HG03097 (cell line): Measurements from ENCODE around the gene CPTP.

Experiments used
- ATAC-seq: cut with Tn5 transposase; IDR thresholded peaks from one replicate; pipeline ENCODE4 v1.9.1; 2021; ENCODE audit not compliant: unreplicated experiment, low FRiP score

Gene CPTP

DNA sequence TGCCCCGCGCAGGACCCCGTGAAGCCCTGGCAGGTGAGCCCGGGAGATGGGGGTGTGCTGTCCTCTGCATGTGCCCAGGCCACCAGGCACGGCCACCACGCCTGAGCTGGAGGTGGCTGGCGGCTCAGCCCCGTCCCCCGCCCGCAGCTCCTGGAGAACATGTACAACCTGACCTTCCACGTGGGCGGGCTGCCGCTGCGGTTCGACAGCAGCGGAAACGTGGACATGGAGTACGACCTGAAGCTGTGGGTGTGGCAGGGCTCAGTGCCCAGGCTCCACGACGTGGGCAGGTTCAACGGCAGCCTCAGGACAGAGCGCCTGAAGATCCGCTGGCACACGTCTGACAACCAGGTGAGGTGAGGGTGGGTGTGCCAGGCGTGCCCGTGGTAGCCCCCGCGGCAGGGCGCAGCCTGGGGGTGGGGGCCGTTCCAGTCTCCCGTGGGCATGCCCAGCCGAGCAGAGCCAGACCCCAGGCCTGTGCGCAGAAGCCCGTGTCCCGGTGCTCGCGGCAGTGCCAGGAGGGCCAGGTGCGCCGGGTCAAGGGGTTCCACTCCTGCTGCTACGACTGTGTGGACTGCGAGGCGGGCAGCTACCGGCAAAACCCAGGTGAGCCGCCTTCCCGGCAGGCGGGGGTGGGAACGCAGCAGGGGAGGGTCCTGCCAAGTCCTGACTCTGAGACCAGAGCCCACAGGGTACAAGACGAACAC is 8.3 kb downstream of the CPTP start:
- no peak for ATAC-seq

DNA sequence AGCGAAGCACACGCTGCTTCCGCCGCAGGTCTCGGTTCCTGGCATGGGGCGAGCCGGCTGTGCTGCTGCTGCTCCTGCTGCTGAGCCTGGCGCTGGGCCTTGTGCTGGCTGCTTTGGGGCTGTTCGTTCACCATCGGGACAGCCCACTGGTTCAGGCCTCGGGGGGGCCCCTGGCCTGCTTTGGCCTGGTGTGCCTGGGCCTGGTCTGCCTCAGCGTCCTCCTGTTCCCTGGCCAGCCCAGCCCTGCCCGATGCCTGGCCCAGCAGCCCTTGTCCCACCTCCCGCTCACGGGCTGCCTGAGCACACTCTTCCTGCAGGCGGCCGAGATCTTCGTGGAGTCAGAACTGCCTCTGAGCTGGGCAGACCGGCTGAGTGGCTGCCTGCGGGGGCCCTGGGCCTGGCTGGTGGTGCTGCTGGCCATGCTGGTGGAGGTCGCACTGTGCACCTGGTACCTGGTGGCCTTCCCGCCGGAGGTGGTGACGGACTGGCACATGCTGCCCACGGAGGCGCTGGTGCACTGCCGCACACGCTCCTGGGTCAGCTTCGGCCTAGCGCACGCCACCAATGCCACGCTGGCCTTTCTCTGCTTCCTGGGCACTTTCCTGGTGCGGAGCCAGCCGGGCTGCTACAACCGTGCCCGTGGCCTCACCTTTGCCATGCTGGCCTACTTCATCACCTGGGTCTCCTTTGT is 9.1 kb downstream of the CPTP start:
- ATAC-seq = no peak

DNA sequence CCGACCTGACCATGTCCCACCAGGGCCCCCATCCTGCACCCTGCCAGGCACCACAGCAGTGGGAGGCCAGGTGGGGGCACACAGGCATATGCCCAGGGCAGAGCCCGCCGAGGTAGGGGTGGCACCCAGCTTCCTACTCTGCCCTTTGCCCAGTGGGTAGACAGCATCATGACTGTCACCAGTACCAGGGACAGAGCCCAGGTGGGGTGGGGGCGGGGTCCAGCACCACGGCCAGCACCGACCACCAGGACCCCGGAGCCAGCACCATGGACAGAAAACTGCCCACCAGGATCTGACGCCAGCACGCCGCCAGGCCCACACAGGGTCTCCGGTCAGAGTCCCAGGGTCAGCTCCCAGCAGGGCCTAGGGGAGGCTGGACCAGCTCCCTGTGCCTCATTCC is 10.2 kb downstream of the CPTP start:
- no peak for ATAC-seq

DNA sequence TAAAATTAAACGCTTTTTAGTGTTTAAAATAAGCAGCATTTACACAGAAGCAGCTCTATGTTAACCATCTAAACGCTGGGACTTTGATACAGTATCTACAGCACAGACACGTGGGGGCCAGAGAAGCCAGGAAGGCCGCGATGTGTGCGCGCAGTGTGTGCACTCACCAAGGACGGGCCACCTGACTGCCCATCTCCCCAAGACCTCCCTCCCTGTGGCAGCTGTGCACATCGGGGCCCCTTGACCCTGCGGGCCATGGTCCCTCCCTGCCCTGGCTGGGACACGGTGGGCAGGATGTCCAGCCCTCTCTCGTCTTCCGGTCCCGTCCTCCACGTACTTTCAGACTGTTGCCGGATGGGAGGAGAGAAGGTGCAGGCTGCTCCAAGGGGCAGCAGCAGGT is 10.7 kb downstream of the CPTP start:
- ATAC-seq = no peak

DNA sequence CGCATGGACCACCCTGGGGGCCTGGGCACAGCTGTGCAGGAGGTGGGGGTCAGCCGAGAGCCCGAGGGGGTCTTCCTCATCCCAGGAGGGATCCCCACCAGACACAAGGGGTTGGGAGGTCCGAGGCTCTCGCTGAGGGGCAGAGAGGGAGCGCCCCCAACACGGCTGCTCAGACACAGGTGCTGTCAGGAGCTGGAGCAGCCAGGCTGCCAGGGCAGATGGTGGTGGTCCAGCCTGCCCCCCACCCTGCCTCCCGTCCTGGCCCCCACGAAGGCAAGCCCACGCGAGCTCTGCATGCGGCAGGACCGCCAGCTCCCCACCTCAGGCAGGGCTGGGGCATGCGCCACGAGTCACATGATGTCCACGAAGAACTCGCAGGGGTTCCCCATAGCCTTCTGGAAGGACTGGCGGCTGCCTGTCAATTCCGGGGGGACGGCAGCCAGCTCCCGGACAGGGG is 11.2 kb downstream of the CPTP start:
- ATAC-seq = no peak

DNA sequence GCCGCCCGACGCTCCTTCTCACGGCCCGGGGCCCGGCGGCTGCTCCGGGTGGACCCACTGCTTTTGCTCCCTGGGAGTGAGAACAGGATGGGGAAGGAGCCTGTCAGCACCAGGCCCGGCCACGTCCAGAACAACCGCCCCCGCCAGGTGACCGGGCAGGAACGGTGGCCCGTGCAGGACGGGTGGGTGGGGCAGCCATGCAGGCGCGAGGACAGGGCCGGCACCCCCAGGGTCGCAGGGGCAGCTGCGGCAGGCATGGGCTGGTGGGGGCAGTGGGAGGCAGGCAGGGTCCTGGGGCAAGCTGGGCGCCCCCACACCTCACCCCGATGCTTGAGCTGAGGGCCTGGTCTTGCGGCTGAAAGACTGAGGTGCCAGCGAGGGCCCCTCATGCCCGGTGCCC is 11.8 kb downstream of the CPTP start:
- ATAC-seq = no peak

DNA sequence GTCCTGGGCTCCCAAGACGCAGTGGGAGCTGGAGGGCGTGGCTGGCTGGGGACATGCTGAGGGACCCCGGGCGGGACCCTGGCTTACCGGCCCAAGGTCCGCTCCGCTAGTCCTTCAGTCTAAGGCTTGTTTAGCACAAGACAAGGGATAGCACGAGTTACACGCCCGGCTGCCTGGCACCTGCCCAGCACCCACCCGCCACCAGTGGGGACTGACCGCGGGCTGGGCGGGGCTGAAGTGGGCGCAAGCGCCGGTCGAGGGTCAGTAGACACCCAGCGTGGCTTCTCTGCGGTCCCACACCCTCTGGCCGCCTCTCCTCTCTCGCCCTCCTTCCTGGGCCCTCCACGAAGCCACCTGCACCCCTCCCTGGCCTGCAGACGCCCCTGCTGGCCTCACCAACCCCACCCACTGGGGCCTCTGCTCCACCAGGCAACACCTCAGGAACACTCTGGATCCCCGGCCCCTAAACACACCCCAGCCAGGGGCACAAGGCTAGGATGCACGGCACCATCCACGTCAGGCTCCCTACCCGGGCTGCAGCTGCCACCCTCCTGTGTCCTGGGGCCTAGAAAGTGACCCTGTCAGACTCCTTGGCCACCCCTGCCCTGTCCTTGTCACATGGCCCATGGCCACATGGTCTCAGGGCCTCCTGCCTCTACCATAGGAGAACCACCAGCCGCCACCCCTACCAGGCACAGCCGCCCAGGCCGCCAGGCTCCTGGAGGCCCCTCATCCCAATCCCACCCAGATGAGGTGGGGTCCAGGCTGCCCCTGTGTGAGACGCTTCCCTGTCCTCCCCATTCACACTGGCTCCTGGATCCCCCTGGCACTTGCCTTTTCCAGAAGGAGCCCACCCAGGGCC is 12.6 kb downstream of the CPTP start:
- ATAC-seq = no peak

DNA sequence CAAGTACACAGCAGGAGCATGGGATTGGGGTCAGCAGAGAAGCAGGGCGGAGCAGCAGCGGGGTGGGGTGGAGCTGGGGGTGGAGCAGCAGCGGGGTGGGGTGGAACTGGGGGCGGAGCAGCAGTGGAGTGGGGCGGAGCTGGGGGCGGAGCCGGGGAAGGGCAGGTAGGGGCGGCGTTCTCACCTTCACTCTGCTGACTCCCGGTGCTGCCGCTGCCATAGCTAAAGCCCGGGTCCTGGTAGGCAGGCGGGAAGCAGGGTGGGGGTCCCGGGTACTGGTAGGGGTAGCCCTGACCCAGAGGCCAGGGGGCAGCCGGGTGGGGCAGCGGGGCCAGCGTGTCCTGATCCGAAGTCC is 13.2 kb downstream of the CPTP start:
- ATAC-seq = no peak

DNA sequence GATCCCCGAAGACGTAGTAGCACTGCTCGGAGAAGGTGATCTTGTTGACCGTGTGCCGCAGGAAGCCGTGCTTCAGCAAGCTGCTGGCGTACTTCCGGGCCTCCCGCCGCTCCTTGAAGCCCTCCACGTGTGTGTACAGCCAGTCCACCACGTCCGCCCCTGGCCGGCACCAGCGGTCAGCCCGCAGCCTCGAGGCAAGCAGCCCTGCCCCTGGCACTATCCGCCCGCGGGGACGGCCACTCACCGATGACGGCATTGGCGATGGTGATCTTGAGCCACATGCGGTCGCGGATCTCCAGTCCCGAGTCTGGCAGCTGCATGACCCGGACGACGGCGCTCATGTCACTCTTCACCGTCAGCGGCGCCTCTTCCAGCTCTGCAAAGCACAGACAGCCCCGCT is 13.7 kb downstream of the CPTP start:
- ATAC-seq = no peak

DNA sequence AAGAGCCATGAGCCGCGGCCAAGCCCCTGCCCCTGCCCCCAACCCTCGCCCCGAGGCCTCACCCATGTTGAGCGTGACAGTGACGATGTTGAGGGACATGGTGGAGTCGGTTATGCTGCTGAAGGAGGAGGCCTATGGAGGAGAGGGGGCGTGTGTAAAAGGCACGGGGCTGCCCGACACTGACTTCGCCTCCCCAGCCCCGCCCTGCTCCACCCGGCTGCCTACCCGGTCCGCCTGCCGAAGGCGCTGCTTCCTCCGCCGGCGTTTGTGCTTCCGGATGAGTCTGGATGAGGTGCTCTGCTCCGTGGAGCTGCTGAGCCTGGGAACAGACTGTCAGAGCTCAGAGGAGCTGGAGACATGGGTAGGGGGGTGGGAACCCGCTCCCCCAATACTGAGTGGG is 15.6 kb downstream of the CPTP start:
- ATAC-seq = no peak

DNA sequence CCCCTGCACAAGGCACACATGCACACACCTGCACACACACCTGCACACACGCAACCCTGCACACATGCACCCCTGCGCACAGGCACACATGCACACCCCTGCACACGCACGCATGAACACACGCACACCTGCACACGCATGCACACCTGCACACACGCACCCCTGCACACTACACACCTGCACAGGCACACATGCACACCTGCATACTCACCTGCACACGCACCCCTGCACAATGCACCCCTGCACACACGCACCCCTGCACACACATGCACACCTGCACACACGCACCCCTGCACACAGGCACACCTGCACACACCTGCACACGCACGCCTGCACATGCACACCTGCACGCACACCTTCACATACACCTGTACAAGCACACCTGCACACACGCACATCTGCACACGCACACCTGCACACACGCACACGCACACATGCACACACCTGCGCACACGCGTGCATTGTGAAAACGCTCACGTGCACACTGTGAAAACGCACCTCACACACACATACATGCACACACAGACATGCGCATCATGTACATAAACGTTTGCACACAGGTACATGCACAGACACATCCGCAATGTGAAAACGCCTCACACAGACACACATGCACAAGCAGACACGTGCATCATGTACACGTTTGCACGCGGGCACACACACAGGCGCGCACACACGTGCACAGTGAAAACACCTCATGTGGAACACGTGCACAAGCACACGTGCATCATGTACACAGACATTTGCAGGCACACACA is 16.4 kb downstream of the CPTP start:
- ATAC-seq = no peak

DNA sequence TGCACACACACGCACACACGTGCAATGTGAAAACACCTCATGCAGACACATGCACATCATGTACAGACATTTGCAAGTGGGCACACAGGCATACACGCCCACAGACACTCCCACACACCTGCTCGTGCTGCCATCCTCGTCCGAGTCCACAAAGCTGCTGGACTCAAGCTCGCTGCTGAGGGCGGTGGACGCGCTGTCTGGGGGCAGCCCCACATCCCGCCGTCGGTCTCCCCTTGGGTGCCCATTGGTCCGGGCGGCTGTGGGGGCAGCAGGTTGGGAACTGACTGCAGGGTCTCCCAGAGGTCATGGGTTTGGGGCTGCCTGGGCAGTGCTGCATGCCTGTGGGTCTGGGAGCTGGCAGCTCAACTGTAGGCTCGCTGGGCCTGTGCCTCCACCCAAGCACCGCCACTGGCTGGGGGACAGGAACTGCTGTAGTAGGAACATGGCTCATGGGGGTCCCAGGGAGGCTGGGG is 17.0 kb downstream of the CPTP start:
- no peak for ATAC-seq

DNA sequence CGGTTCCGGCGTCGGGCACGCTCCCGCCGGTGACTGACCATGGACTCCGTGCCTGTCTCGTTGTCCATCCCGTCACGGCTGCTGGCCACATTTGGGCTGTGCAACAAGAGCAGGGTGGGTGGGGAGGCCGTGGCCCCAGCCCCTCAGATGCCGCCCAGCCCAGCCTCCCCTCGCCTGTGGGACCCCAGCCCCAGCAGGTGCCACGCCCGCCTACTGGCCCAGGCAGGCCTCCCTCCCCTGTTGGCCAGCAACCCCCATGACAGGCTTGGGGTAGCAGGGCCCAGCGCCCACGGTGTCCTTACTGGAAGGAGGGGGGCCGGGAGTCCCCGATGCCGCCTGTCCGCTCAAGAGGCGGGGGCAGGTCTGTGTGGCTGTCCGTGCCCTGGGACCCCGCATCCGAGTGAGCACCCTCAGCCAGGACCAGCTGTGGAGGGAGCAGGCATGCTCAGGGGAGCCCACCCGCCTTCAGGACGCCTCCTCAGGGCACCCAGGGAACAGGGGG is 17.5 kb downstream of the CPTP start:
- ATAC-seq = no peak

DNA sequence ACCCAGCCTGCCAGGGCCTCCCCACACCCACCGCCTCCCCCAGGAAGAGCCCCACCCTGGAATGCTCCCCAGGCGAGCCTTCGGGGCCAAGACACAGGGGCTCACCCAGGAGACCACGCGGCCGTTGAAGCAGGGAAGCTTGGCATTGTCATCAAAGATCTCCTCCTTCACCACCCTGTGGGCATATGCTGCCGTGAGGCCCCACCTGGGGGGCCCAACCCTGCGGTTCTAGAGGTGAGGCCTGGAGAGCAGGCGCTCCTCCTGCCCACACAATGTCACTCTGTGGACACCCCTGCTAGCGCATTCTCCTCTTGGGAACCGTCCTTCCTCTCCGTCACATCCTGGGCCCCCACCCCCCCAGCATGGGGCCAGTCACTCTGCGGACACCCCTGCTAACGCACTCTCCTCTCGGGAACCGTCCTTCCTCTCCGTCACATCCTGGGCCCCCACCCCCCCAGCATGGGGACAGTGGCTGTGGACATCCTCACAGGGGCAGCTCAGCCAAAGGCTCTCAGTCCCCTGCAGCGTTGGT is 18.0 kb downstream of the CPTP start:
- no peak for ATAC-seq

DNA sequence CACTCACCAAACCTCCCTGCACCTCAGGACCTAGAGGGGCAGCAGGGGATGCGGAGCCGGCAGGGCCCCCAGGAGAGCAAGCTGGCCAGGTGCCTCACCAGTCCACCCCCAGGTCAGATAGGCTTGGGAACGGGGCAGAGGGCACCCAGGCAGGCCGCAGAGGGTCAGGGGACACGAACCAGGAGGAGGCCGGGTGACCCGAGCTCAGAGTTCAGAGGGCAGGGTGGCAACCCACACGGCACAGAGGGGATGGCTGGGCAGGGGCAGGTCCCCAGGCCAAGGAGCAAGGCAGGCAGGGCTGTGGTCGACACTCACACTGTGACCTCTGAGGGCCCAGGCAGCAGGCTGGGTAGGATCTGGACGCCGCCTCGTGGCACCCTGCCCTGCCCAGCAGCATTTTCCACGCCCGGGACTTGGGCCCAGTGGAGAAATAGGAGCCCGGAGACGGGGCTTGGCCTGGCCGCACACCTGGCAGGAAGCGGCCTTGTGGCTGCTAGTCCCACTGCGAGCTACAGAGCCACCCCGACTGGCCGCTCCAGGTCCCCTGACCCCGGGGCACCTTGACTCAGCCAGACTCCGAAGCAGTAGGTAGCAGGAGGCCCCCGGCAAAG is 19.3 kb downstream of the CPTP start:
- ATAC-seq = no peak

DNA sequence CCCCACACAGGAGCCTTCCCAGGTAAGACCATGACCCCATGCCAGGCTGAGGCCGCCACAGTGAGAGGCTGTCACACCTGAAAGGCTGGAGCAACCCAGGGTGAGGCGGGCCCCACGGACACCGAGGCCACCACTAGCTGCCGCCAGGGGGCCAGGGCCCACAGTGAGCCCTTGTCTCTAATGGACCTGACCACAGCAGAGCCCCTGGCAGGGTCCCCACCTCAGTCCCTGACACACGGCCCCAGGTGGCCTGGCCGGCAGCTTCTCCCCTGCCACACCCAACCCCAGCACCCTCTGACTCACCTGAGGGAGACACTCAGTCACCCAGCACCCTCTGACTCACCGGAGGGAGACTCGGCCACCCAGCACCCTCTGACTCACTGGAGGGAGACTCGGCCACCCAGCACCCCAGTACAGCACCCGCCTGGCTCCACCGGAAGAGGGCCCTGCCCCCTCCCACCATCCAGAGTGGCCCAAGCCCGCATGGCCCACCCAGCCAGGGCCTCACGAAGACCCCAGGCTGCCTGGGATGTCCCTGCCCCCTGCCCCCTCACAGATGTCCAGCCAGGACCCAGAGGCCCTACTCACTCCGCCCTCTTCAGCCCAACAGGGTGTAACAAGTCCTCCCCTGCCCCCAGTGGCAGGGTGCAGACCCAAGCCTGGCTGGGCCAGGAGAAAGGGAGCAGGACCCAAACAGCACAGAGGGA is 20.2 kb downstream of the CPTP start:
- no peak for ATAC-seq

DNA sequence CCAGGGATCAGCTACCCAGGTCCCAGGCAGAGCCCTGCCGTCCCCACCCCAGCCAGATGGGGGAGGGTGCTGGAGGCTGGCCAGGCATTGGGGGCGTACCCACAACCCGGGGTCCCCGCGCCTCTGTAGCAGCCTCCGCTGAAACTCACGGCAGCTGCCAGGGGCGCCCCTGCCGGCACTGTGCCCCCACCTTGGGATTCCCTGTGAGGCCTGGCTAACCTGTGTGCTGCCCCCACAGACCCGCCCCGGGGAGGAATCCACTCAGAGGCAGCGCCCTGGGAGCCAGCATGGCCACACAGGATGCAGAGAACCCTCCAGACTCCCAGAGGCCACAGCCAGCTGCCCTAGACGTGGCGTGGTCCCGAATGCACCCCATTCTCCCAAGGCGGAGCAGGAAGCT is 20.8 kb downstream of the CPTP start:
- no peak for ATAC-seq

DNA sequence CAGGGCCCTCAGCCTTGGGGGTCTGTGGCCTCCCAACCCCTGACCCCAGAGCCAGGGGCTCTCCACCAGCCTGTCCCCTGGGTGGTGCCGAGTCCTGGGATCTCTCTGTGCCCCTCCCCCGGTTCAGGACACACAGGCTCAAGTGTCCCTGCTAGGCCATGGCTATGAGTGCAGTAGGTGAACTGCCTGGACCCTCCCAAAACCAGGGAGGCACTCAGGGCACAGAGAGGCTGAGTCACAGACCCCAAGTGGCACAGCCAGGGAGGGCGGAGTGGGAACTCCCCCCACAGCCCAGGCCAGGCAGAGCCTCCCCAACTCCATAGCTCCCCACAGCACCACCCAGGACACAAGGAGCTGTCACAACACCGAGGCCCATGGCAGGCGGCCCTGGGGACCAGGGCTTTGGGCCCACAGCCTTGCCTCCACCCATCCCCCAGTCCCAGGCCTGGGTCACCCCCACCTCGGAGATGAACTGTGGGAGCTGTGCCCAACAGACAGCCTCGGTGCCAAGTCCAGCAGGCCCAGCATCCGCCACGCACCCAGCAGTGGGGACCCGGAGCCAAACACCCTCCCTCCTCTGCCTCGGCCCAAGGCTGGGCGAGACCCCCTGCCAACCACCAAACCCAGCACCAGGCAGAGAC is 21.4 kb downstream of the CPTP start:
- ATAC-seq = no peak

DNA sequence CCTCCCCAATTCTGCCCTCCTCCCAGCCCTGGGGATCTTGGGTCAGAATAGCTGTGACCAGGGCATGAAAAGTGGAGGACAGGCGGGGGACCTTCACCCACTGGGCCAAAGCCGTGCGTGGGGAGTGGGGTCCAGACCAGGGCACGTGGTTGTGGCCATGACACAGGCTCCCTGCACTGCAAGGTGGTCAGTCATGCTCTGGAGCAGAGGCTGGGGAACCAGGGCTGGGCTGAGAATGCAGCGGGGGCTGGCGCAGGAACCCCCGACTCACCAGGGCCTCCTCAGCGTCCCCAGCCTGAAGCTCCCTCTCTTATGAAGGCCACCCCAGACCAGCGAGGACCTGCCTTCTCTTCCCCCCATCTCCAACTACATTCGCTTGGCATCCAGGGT is 21.9 kb downstream of the CPTP start:
- no peak for ATAC-seq
